Epithelial cell of esophagus (primary cell): ENCODE results near the gene CARMIL1.

Source experiments
- DNase-seq: peaks from one replicate; pipeline ENCODE4 v3.0.0; 2010; ENCODE audit warnings: low read depth
- H3K4me3 ChIP-seq: 2 replicates; pipeline ENCODE4 v1.5.1; 2011; ENCODE audit warnings: mild to moderate bottlenecking, low read length, control low read depth
- CTCF ChIP-seq: IDR thresholded peaks from 2 replicates; pipeline ENCODE4 v1.5.1; 2011; ENCODE audit warnings: low read depth, mild to moderate bottlenecking, low read length, control low read depth, inconsistent platforms; ENCODE audit not compliant: insufficient read depth; ENCODE audit errors: missing control alignments

Gene CARMIL1

GRCh38 chr6:25447570-25447929, 168.4 kb downstream of the CARMIL1 start:
- no peak overlapping the region for H3K4me3 ChIP-seq
- no peak for TF ChIP-seq CTCF
- DNase-seq = no peak

DNA sequence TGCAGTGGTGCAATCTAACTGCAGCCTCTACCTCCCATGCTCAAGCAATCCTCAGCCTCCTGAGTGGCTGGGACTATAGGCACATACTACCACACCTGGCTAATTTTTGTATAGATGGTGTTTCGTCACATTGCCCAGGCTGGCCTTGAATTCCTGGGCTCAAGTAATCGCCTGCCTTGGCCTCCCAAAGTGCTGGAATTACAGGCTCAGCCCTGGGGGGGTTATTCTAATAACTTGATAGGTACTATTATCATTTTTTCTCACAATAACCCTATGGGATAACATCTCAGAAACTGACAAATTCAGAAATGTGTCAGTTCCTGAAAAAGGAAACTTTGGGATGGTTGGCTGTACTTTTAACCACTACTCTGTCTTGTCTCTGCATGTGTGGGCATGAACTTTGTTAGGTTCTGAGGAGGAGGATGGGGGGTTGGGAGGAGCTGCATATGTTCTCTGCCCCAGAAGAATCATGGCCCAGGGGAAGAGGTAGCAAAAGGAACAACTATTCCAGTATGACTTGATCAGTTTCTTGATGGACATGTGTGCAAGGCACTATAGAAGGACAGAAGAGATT, 169.9 kb downstream of the CARMIL1 start:
- DNase-seq = peak; percentile 82
- no peak for TF ChIP-seq CTCF
- H3K4me3 ChIP-seq = no peak overlapping the region

GRCh38 chr6:25449774-25450173, 170.6 kb downstream of the CARMIL1 start:
- H3K4me3 ChIP-seq = no peak overlapping the region
- TF ChIP-seq CTCF = no peak
- no peak for DNase-seq

DNA sequence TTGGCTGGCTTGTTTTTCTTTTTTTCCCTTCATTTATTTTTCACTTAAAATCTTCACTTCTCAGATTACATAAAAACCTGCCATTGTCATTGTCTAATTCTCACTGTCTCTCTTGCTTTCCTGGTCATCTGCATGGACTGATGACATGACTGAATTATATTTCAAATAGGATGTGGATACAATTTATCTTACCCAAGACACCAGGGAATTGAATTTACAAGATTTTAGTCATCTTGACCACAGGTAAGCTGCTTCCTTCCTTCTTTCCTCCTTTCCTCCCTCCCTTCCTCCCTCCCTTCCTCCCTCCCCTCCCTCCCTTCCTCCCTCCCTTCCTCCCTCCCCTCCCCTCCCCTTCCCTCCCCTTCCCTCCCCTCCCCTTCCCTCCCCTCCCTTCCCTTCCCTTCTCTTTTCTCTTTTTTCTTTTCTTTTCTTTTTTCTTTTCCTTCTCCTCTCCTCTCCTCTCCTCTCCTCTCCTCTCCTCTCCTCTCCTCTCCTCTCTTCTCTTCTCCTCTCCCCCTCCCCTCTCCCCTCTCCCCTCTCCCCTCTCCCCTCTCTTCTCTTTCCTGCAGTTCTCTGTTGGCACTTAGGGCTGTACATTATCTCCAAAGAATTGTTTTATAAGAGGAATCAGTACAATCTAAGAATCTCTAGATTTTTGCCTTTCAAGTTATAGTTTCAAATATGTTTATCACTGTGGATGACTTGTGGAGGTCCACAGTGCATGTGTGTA, 171.5 kb downstream of the CARMIL1 start:
- H3K4me3 ChIP-seq = no peak overlapping the region
- TF ChIP-seq CTCF = no peak
- no peak for DNase-seq

GRCh38 chr6:25452031-25452430, 172.9 kb downstream of the CARMIL1 start:
- no peak for TF ChIP-seq CTCF
- no peak overlapping the region for H3K4me3 ChIP-seq

DNA sequence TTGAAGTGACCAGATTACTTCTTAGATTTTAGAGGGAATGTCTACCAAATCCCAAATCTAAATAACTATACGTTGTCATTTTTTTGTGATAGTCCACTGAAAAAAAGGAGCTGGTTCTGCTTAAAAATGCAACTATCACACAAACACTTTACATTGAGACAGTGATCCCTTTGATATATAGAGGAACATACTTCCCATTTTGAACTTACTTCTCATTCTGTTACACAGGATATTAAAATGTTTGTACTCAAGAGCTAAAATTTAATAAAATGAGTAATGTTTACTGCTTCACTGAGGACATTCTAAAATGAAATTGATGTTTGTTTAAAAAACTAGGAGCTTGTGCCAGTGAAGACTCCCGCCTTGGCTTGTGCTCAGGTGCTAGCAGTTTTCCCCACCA, 174.1 kb downstream of the CARMIL1 start:
- H3K4me3 ChIP-seq = no peak overlapping the region
- TF ChIP-seq CTCF = no peak

More at GRCh38 chr6:25452031-25452430, 172.9 kb downstream of the CARMIL1 start:
- no peak for DNase-seq

GRCh38 chr6:25454136-25454535, 175.0 kb downstream of the CARMIL1 start:
- no peak overlapping the region for H3K4me3 ChIP-seq
- DNase-seq = peak; percentile 48
- no peak for TF ChIP-seq CTCF

More for the DNA sequence above, 174.1 kb downstream of the CARMIL1 start:
- no peak for DNase-seq
